Neural crest cell (in vitro differentiated cells): ENCODE measurements around the gene CCDC47. TPM values are rescaled to one million over a fixed set of nuclear protein-coding genes. Genes with fewer than 3 reads are reported as not detected.

Experiments used
- DNase-seq: peaks from one replicate; pipeline ENCODE4 v3.0.0; 2021; ENCODE audit warnings: low read depth, mixed read lengths, low spot score
- H3K27ac Mint-ChIP-seq: one replicate; pipeline ENCODE4 v1.8.0; 2021; ENCODE audit warnings: mild to moderate bottlenecking, mixed read lengths; ENCODE audit not compliant: unreplicated experiment
- H3K27me3 Mint-ChIP-seq: 2 replicates; pipeline ENCODE4 v1.8.0; 2021; ENCODE audit warnings: low read depth, mild to moderate bottlenecking, mixed read lengths
- H3K36me3 Mint-ChIP-seq: 2 replicates; pipeline ENCODE4 v1.8.0; 2021; ENCODE audit warnings: low read depth, mild to moderate bottlenecking, mixed read lengths
- H3K4me1 Mint-ChIP-seq: 2 replicates; pipeline ENCODE4 v1.8.0; 2021; ENCODE audit warnings: mixed read lengths
- H3K4me3 Mint-ChIP-seq: one replicate; pipeline ENCODE4 v1.8.0; 2021; ENCODE audit warnings: mild to moderate bottlenecking, mixed read lengths
- H3K9me3 Mint-ChIP-seq: 2 replicates; pipeline ENCODE4 v1.8.0; 2021; ENCODE audit warnings: mixed read lengths
- CTCF ChIP-seq: fragments of 200-600 bp; sonication (generic); conservative IDR thresholded peaks from 2 replicates; pipeline ENCODE4 v1.5.0; 2021; ENCODE audit warnings: antibody characterized with exemption, mild to moderate bottlenecking
- total RNA-seq: library from RNA; stranded (reverse); gene quantifications from 2 replicates; pipeline ENCODE4 v1.2.1, GENCODE V29; 2021

Gene CCDC47
- total RNA-seq, 1 donor from 2014 or later, result 73.2 TPM

GRCh38 chr17:63819585-63820537 is 46.5 kb upstream of the CCDC47 start:
- H3K27me3 Mint-ChIP-seq, result no peaks in the 10 kb centered on the region
- DNase-seq, result no peak
- peaks cover 32% of the 10 kb centered on the region for H3K36me3 Mint-ChIP-seq
- TF ChIP-seq CTCF, result no peak
- H3K4me1 Mint-ChIP-seq, result no peaks in the 10 kb centered on the region
- no peak overlapping the region for H3K27ac Mint-ChIP-seq
- no peaks in the 10 kb centered on the region for H3K9me3 Mint-ChIP-seq
- H3K4me3 Mint-ChIP-seq, result no peak overlapping the region

GRCh38 chr17:63819131-63819530 is 45.7 kb upstream of the CCDC47 start:
- peaks cover 26% of the 10 kb centered on the region for H3K36me3 Mint-ChIP-seq
- no peak overlapping the region for H3K4me3 Mint-ChIP-seq
- H3K27ac Mint-ChIP-seq, result no peak overlapping the region

GRCh38 chr17:63817736-63818385 is 44.5 kb upstream of the CCDC47 start:
- no peak for TF ChIP-seq CTCF
- no peak for DNase-seq
- H3K27ac Mint-ChIP-seq, result no peak overlapping the region
- no peaks in the 10 kb centered on the region for H3K9me3 Mint-ChIP-seq
- H3K27me3 Mint-ChIP-seq, result no peaks in the 10 kb centered on the region
- H3K4me1 Mint-ChIP-seq, result no peaks in the 10 kb centered on the region
- peaks cover 18% of the 10 kb centered on the region for H3K36me3 Mint-ChIP-seq
- H3K4me3 Mint-ChIP-seq, result no peak overlapping the region

More at GRCh38 chr17:63819131-63819530, 45.7 kb upstream of the CCDC47 start:
- Mint-ChIP-seq H3K4me1 (no peaks in the 10 kb centered on the region), H3K9me3 (no peaks in the 10 kb centered on the region), H3K27me3 (no peaks in the 10 kb centered on the region)
- no peak for DNase-seq
- no peak for TF ChIP-seq CTCF

- Mint-ChIP-seq H3K27me3 (no peaks in the 10 kb centered on the region), H3K4me1 (no peaks in the 10 kb centered on the region), H3K27ac (no peak overlapping the region), H3K36me3 (peaks cover 15% of the 10 kb centered on the region), H3K9me3 (no peaks in the 10 kb centered on the region), H3K4me3 (no peak overlapping the region)
- TF ChIP-seq CTCF, result no peak
- DNase-seq, result no peak
These were observed 43.3 kb upstream of the CCDC47 start for GRCh38 chr17:63816669-63817068.

GRCh38 chr17:63816123-63816522 is 42.7 kb upstream of the CCDC47 start:
- Mint-ChIP-seq H3K27ac (no peak overlapping the region), H3K9me3 (no peaks in the 10 kb centered on the region), H3K4me3 (no peak overlapping the region), H3K27me3 (no peaks in the 10 kb centered on the region), H3K36me3 (peaks cover 17% of the 10 kb centered on the region), H3K4me1 (no peaks in the 10 kb centered on the region)
- TF ChIP-seq CTCF, result no peak
- DNase-seq, result no peak
